Stimulated activated CD8-positive, alpha-beta memory T cell treated with anti-CD3 and anti-CD28 coated beads, Interleukin-4, amount 100 ng/mL, for 1 hour (primary cell): ENCODE measurements around the gene FGB.

ENCODE experiments used
- DNase-seq, 2 donors: peaks; one replicate each; pipeline ENCODE4 v3.0.0-alpha.2; 2020; ENCODE audit warnings: low read depth in 2 of 2, low spot score in 1 of 2

Gene FGB

GRCh38 chr4:154617820-154618317, 55.1 kb downstream of the FGB start:
- DNase-seq: no peak

- no peak for DNase-seq
These were observed 56.0 kb downstream of the FGB start for GRCh38 chr4:154618708-154619315.

- DNase-seq: no peak
These were observed 57.3 kb downstream of the FGB start for GRCh38 chr4:154620111-154620510.
